H9 (cell line): Measurements from ENCODE around the gene CMYA5. TPM values are rescaled to one million over a fixed set of nuclear protein-coding genes. Genes with fewer than 3 reads are reported as not detected.

Experiments
- DNase-seq: peaks from one replicate; pipeline ENCODE4 v3.0.0-alpha.2; 2017
- H2AFZ ChIP-seq: one replicate; pipeline ENCODE4 v1.6.1; 2013; ENCODE audit warnings: mild to moderate bottlenecking, low read length, control low read depth, moderate library complexity
- H2AK5ac ChIP-seq: 2 replicates; pipeline ENCODE4 v1.6.1; 2013; ENCODE audit warnings: low read length, control low read depth, mixed read lengths; ENCODE audit not compliant: insufficient read length
- H2BK120ac ChIP-seq: one replicate; pipeline ENCODE4 v1.6.1; 2013; ENCODE audit warnings: low read depth, mild to moderate bottlenecking, low read length, control low read depth, inconsistent platforms; ENCODE audit not compliant: poor library complexity, severe bottlenecking
- H2BK12ac ChIP-seq: 2 replicates; pipeline ENCODE4 v1.6.1; 2013; ENCODE audit warnings: low read length, control low read depth, mixed read lengths, low read depth; ENCODE audit not compliant: insufficient read length
- H2BK15ac ChIP-seq: 2 replicates; pipeline ENCODE4 v1.6.1; 2013; ENCODE audit warnings: low read depth, low read length, control low read depth
- H2BK20ac ChIP-seq: one replicate; pipeline ENCODE4 v1.6.1; 2013; ENCODE audit warnings: low read depth, mild to moderate bottlenecking, low read length, control low read depth, inconsistent platforms; ENCODE audit not compliant: poor library complexity, severe bottlenecking
- H2BK5ac ChIP-seq: 2 replicates; pipeline ENCODE4 v1.6.1; 2013; ENCODE audit warnings: low read length, control low read depth, mixed read lengths; ENCODE audit not compliant: insufficient read length
- H3K14ac ChIP-seq: 2 replicates; pipeline ENCODE4 v1.6.1; 2013; ENCODE audit warnings: low read length, control low read depth; ENCODE audit not compliant: insufficient read depth
- H3K18ac ChIP-seq: 2 replicates; pipeline ENCODE4 v1.6.1; 2013; ENCODE audit warnings: low read depth, mild to moderate bottlenecking, mixed read lengths, low read length, control low read depth; ENCODE audit not compliant: insufficient read length
- H3K23ac ChIP-seq: 2 replicates; pipeline ENCODE4 v1.6.1; 2013; ENCODE audit warnings: low read length, control low read depth, mixed read lengths, low read depth; ENCODE audit not compliant: insufficient read length
- H3K23me2 ChIP-seq: 2 replicates; pipeline ENCODE4 v1.6.1; 2013; ENCODE audit warnings: low read depth, mild to moderate bottlenecking, mixed read lengths, low read length, control low read depth; ENCODE audit not compliant: insufficient read length, poor library complexity, severe bottlenecking
- H3K27ac ChIP-seq: 2 replicates; pipeline ENCODE4 v1.5.1; 2013; ENCODE audit warnings: low read length, control low read depth, mixed read lengths, low read depth; ENCODE audit not compliant: insufficient read length
- H3K27me3 ChIP-seq: 2 replicates; pipeline ENCODE4 v1.6.1; 2013; ENCODE audit warnings: low read length, control low read depth, inconsistent platforms; ENCODE audit not compliant: insufficient read depth
- H3K4ac ChIP-seq: 2 replicates; pipeline ENCODE4 v1.6.1; 2013; ENCODE audit warnings: low read depth, mild to moderate bottlenecking, control low read depth, inconsistent platforms, low read length, moderate library complexity
- H3K4me1 ChIP-seq: 2 replicates; pipeline ENCODE4 v1.6.1; 2013; ENCODE audit warnings: low read length, control low read depth, inconsistent platforms; ENCODE audit not compliant: insufficient read depth
- H3K4me2 ChIP-seq: 2 replicates; pipeline ENCODE4 v1.6.1; 2013; ENCODE audit warnings: low read length, control low read depth, mixed read lengths; ENCODE audit not compliant: insufficient read length, insufficient read depth
- H3K56ac ChIP-seq: 2 replicates; pipeline ENCODE4 v1.6.1; 2013; ENCODE audit warnings: low read depth, mild to moderate bottlenecking, mixed read lengths, low read length, control low read depth; ENCODE audit not compliant: insufficient read length
- H3K79me1 ChIP-seq: 2 replicates; pipeline ENCODE4 v1.6.1; 2013; ENCODE audit warnings: low read depth, mild to moderate bottlenecking, moderate library complexity, low read length, control low read depth, inconsistent platforms; ENCODE audit not compliant: insufficient read depth, poor library complexity, severe bottlenecking
- H3K79me2 ChIP-seq: 2 replicates; pipeline ENCODE4 v1.6.1; 2013; ENCODE audit warnings: low read length, control low read depth, inconsistent platforms; ENCODE audit not compliant: insufficient read depth
- H3K9ac ChIP-seq: 2 replicates; pipeline ENCODE4 v1.6.1; 2013; ENCODE audit warnings: low read length, control low read depth, mixed read lengths; ENCODE audit not compliant: insufficient read length; ENCODE audit errors: extremely low read depth
- H3K9me3 ChIP-seq: one replicate; pipeline ENCODE4 v1.6.1; 2013; ENCODE audit warnings: low read depth, low read length, inconsistent platforms; ENCODE audit not compliant: control insufficient read depth
- H3T11ph ChIP-seq: one replicate; pipeline ENCODE4 v1.6.1; 2013; ENCODE audit warnings: mild to moderate bottlenecking, low read length, control low read depth, inconsistent platforms
- H4K20me1 ChIP-seq: one replicate; pipeline ENCODE4 v1.6.1; 2013; ENCODE audit not compliant: control insufficient read depth, insufficient read length, insufficient read depth
- H4K5ac ChIP-seq: 2 replicates; pipeline ENCODE4 v1.6.1; 2013; ENCODE audit warnings: low read depth, mild to moderate bottlenecking, mixed read lengths, low read length, control low read depth; ENCODE audit not compliant: insufficient read length
- H4K8ac ChIP-seq: replicated peaks from 2 replicates; pipeline ENCODE4 v1.6.1; 2013; ENCODE audit warnings: low read length, control low read depth, mixed read lengths, low read depth; ENCODE audit not compliant: insufficient read length
- H4K91ac ChIP-seq: 2 replicates; pipeline ENCODE4 v1.6.1; 2013; ENCODE audit warnings: low read depth, mild to moderate bottlenecking, moderate library complexity, mixed read lengths, low read length, control low read depth; ENCODE audit not compliant: insufficient read length
- H3K27ac Mint-ChIP-seq, 3 experiments: 2 replicates in 2 of 3; 3 replicates in 1 of 3; pipeline ENCODE4 v1.8.0; 2020 to 2021; ENCODE audit warnings: mixed read lengths in 3 of 3, mild to moderate bottlenecking in 1 of 3, moderate library complexity in 1 of 3
- H3K27me3 Mint-ChIP-seq: 2 replicates; pipeline ENCODE4 v1.8.0; 2021; ENCODE audit warnings: low read depth, mild to moderate bottlenecking, moderate library complexity, mixed read lengths
- H3K36me3 Mint-ChIP-seq, 3 experiments: 2 replicates in 2 of 3; 3 replicates in 1 of 3; pipeline ENCODE4 v1.8.0; 2020 to 2021; ENCODE audit warnings: low read depth in 3 of 3, mixed read lengths in 3 of 3; ENCODE audit not compliant: insufficient read depth in 1 of 3
- H3K4me1 Mint-ChIP-seq, 2 experiments: 2 replicates each; pipeline ENCODE4 v1.8.0; 2020; ENCODE audit warnings: mixed read lengths in 2 of 2
- H3K4me3 Mint-ChIP-seq, 2 experiments: 2 replicates in 1 of 2; 3 replicates in 1 of 2; pipeline ENCODE4 v1.8.0; 2020 to 2021; ENCODE audit warnings: mild to moderate bottlenecking in 2 of 2, mixed read lengths in 2 of 2, moderate library complexity in 1 of 2
- H3K9me3 Mint-ChIP-seq, 2 experiments: 2 replicates in 1 of 2; 3 replicates in 1 of 2; pipeline ENCODE4 v1.8.0; 2020; ENCODE audit warnings: mild to moderate bottlenecking in 2 of 2, mixed read lengths in 2 of 2, moderate library complexity in 1 of 2
- WGBS: extraction: QIAGEN DNeasy Blood & Tissue Kit; methylation state at CpG from one replicate; pipeline ENCODE4 v1.1.7; 2013; ENCODE audit warnings: missing lambda C conversion rate, low lambda C conversion rate, mixed read lengths; ENCODE audit not compliant: insufficient read length; ENCODE audit errors: extremely low coverage; 5-methylcytosine and 5-hydroxymethylcytosine counted together
- total RNA-seq: library from RNA; stranded (reverse); gene quantifications from 2 replicates; pipeline ENCODE4 v1.2.1, GENCODE V29; 2021
- TF ChIP-seq, protein P1 (sequence below): fragments of 200-600 bp; sonication (generic); conservative IDR thresholded peaks from 3 replicates; pipeline ENCODE4 v1.8.0; 2021; ENCODE audit warnings: antibody characterized with exemption, mild to moderate bottlenecking

Gene CMYA5
- total RNA-seq, 1 experiment from 2014 or later: 1.8 TPM

DNA sequence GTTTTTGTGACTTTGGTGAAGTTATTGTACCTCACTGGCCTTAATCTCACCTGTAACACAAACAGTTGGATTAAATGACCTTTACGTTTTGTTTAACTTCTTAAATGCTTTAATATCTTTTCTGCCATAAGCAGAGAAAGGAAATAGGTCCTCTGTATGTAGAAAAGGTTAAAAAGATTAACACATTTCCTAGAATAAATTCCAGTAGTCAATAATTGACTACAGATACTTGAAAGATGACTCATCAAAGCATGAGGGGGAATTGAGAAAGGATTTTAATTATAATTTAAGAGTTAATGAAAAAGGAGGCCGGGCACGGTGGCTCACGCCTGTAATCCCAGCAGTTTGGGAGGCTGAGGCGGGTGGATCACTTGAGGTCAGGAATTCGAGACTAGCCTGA is 35.8 kb upstream of the CMYA5 start:
- Histone ChIP-seq H3T11ph (no peak overlapping the region), H3K4me2 (no peak overlapping the region), H3K27me3 (no peaks in the 10 kb centered on the region), H3K79me2 (no peaks in the 10 kb centered on the region), H4K20me1 (no peaks in the 10 kb centered on the region), H3K27ac (no peak overlapping the region), H3K9ac (no peak overlapping the region), H3K18ac (no peak overlapping the region), H2BK20ac (no peak overlapping the region), H3K23me2 (no peaks in the 10 kb centered on the region), H3K23ac (no peak overlapping the region), H2BK12ac (no peak overlapping the region), H2AFZ (no peak overlapping the region), H3K14ac (no peak overlapping the region), H2BK5ac (no peak overlapping the region), H2AK5ac (no peak overlapping the region), H3K4ac (no peak overlapping the region), H2BK120ac (no peak overlapping the region), H4K8ac (no peak overlapping the region), H3K9me3 (no peaks in the 10 kb centered on the region), H4K91ac (no peak overlapping the region), H4K5ac (no peak overlapping the region), H3K79me1 (no peaks in the 10 kb centered on the region), H3K4me1 (no peaks in the 10 kb centered on the region), H2BK15ac (no peak overlapping the region), H3K56ac (no peak overlapping the region)
- H3K27ac Mint-ChIP-seq: no peak overlapping the region
- H3K27me3 Mint-ChIP-seq: no peaks in the 10 kb centered on the region
- no peak overlapping the region for H3K4me3 Mint-ChIP-seq
- no peak for DNase-seq
- H3K36me3 Mint-ChIP-seq: peaks cover under 1 to 16% (median 6%) of the 10 kb centered on the region in 3 experiments; a peak in 3 of 7 replicates
- TF ChIP-seq, protein P1, sequence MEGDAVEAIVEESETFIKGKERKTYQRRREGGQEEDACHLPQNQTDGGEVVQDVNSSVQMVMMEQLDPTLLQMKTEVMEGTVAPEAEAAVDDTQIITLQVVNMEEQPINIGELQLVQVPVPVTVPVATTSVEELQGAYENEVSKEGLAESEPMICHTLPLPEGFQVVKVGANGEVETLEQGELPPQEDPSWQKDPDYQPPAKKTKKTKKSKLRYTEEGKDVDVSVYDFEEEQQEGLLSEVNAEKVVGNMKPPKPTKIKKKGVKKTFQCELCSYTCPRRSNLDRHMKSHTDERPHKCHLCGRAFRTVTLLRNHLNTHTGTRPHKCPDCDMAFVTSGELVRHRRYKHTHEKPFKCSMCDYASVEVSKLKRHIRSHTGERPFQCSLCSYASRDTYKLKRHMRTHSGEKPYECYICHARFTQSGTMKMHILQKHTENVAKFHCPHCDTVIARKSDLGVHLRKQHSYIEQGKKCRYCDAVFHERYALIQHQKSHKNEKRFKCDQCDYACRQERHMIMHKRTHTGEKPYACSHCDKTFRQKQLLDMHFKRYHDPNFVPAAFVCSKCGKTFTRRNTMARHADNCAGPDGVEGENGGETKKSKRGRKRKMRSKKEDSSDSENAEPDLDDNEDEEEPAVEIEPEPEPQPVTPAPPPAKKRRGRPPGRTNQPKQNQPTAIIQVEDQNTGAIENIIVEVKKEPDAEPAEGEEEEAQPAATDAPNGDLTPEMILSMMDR: no peak
- no CpG with 5 or more reads among the region's 6 CpGs for WGBS
- no peaks in the 10 kb centered on the region for H3K9me3 Mint-ChIP-seq
- no peaks in the 10 kb centered on the region for H3K4me1 Mint-ChIP-seq
